GM18867 (cell line): ENCODE results near the gene MAP3K14.

Experiments used
- ATAC-seq: cut with Tn5 transposase; IDR thresholded peaks from one replicate; pipeline ENCODE4 v1.9.1; 2021; ENCODE audit warnings: mild to moderate bottlenecking, moderate library complexity; ENCODE audit not compliant: unreplicated experiment

Gene MAP3K14

DNA sequence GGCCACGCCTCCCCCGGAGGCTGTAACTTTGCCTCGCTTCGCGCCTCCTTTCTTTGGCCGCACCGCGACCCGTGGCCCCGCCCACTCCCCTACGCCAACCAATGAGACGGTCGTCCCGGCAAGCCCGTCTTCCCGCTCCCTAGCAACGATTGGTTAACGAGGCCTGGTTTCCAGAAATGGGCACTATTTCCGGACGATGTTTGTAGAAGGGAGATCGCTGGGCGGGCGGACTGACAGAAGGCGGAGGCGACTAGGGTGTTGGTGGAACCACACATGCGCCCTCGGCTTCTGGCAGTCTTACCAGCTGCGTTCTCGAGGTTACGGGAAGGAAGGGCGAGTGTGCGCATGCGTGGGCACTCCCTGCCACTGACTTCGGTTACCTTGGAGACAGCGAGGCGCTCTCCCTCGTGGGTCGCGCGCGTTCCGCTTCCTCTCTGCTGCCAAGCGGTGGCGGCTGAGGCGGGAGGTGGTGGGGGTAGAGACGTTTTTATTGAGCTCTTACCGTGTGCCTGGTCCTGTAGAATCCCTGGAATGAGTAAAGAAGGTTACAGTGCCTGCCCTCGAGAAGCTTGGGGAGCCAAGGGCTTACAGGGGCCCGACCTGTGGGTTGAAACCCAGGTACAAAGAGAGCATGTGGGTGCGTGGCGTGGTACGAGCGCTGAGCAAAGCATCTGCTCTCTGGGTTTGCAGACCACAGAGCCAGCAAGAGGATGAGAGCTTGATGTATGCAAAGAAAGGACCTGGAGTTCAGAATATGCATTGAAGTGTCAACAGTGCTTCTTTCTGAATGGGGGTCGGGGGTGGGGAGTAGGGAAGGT is 500 bp upstream of the MAP3K14 start:
- peak; percentile 68 for ATAC-seq

DNA sequence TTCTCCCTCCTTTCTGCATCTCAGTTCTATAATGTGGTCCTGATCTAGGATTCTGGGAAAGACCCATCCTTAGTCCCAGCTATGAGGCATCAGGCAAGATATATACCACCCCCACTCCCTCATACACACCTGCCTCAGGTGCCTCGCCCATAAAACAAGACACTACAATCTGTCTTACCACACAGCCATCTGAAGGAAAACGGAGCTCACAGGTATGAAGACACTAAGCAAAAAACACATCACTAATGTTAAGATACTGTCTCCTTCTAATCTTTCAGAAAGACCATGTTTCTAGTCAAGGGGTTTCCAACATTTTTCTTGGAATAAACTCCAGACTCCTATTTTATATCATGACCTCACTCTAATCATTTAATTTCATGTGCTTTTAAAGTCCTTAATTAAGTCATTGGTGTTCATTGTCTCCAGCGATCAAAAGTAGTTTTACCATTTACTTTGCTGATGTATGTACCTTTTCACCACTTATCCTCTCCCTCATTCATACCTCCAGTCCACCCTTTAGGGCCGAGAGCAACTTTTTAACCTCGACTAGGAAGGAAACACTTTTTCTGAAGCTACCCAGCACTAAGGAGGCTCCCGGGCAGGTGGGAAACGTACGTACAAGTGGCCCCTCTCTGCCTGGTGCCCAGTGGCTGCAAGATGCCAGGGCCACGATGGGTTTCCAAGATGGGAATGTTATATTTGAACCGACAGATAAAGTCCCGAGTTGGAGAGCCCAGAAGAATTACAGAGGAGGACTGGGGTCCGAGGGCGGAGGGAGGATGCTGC is 979 bp downstream of the MAP3K14 start:
- no peak for ATAC-seq

DNA sequence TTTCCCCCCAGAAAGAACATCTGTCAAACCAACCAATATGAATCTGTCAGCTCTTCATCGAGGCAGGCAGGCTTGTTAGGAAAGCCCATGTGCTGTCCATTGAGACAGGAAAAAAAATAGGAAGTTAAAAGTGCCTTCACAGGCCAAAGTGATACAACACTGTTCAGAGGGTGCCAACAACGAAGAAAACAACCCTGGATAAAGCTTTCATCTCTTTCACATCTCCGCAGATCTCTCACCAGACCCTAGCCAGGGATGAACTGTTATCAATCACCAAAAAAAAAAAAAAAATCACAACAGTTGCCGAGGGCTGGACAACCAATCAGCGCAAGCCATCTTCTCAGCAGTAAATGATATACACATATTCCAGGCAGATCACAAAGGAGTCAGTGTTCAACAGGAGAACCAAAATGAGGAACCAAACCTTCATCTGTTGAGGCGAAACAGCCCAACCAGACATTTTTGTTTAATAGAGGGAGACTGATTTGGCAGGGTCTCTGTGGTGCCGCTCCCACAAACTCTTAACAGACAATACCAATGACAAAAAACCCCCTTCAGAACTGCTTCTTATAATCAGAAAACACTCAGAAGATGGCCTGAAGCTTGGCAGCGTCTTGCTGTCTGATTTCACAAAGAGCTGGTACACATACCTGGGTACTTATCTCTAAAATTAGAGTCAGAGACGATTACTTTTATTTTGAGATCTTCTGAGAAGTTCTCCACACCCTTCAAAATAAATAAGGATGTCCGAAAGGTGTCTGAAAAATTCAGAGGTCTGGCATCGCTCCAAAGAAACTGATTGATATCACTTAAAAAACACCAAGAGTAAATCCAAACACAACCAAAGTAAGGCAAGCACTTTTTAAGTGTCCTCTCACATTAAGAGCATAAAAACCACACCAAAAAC is 1.8 kb downstream of the MAP3K14 start:
- no peak for ATAC-seq

GRCh38 chr17:45313996-45314740 is 2.7 kb downstream of the MAP3K14 start:
- no peak for ATAC-seq

GRCh38 chr17:45313421-45313771 is 3.4 kb downstream of the MAP3K14 start:
- ATAC-seq: no peak

DNA sequence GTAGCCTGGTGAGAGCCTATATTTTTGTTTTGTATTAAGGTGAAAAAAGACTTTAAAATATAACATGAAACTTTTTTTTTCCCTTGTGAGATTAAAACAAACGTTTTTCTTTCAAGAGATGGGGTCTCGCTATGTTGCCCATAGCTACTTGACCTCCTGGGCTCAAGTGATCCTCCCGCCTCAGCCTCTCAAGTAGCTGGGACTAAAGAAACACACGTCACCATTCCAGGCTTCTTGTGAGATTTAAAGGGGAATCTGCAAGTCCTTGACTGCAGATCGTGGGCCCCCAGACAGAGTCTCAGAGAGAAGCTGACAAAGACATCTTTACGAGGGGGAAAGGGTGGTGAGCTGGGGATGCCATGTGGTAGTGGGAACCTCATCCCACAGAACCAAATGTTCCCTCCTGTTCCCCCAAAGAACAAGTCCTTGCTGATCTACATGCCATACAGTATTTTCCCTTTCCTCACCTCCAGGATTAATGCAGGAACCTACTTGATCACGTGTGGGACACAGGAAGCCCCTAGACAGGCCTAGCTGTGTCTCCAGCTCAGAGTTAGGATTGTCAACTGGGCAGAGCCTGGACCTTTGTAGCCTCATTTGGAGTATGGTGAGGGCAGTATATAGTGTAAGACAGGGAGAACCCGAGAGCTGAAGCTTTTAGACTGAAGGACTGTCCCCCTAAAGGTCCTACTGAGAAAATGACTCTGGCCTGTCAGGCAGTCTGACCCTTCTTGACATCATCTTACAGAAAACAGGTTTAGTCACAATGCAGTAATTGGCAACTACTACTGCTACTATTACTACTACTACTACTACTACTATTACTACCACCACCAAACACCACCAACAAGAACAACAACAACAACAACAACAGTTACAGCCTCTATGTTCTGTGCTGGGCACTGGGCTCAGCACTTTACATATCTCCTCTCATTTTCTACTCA is 4.1 kb downstream of the MAP3K14 start:
- no peak for ATAC-seq

DNA sequence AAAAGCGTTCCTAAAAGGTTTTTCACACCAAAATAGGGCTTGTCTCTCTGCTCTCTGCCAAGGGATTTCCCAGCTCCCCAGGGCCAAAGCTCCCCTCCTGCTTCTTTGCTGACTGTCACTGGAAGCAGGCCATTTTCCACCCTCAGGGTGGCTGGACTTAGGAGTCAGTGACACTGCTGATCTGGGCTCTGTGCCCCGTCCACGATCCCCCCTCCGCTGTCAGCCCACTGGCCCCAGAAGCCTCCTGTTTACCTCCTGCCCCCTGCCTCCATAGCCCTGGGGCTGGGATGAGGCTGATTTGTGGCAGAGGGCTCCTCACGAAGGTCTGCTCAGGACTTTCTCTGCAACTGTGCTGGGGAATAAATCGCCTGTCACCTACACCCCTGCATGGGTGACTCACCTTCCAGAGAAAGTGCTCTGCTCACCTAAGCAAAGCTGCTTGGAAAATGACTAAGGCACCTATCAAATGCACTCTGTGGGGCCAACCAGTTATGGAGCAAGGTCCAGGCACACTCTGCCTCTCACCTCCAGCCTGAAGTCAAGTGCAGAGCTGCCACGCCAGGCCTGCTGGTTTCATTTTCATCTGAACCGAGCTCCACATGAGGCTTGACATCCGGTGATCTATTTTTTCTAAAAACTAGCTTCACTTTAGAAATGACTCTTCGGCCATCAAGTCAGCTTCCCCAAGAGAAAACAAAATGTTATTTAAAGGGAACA is 4.9 kb downstream of the MAP3K14 start:
- ATAC-seq: no peak

DNA sequence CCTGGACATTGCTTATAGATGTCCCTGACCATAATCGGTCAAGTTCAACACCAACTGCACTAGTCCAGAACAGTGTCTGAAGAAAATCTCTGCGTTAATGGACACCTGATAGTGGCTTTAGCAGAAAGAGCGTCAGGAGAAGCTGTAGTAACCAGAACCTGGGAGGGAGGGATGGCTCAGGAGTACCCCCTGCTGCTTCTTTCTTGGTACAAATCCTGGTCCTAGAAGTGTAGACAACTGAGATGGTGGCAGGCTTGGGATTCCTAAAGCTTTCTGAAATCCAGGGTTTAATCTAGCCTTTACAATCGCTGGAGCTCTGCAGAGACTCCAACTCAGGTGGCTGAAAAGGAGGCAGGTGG is 5.4 kb downstream of the MAP3K14 start:
- no peak for ATAC-seq

DNA sequence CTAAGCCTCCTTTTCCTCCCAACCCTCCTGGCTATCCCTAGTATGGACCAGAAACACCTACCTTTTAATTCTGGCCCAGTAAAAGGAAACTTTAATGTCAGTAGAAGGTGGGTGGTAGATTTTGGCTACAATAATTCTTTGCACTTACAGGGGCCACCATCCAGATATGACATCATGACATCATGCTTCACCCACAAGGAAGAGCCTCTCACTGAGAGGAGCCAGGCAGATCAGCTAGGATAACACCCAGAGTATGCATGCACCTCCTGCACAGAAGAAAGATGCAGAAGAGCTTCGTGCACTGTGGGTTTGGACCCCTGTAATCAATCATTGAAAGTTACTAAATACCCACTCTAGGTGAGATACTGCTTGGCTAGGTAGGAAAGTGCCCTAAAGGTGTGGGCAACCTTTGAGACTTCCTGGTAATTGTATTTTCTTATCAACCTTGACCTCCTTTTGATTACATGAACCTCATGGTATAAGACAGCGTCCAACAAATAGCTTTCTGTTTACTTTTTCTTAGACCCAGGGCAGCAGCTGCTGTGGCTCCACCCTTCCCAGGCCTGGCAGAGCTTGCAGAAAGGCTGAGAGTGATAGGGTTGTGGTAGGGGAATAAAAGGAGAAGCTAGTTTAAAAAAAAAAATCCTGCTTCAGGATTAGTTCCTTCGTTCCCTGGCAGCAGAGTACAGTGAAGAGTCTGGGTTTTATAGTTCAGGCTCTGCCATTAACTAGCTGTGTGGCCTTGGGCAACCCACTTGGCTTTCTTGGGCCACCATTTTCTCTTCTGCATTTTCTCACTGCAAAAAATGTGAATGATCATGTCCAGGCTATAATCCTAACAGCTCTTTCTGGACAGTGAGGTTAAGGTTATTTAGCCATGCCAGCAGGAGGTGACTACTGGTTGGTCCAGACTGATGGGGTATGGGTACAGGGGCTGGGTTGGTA is 6.2 kb downstream of the MAP3K14 start:
- no peak for ATAC-seq

GRCh38 chr17:45309400-45309799 is 7.4 kb downstream of the MAP3K14 start:
- no peak for ATAC-seq

DNA sequence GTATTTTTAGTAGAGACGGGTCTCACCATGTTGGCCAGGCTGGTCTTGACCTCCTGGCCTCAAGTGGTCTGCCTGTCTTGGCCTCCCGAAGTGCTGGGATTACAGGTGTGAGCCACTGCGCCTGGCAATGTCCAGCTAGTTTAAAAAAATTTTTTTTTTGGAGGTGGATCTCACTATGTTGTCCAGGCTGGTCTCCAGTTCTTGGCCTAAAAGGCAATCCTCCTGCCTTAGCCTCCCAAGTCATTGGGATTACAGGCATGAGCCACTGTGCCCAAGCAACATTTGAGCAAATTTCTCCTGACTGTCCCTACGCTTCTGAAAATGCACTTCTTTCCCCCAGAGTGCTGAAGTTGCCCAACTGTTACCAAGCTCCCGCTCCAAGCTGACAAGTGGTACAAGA is 8.0 kb downstream of the MAP3K14 start:
- no peak for ATAC-seq

DNA sequence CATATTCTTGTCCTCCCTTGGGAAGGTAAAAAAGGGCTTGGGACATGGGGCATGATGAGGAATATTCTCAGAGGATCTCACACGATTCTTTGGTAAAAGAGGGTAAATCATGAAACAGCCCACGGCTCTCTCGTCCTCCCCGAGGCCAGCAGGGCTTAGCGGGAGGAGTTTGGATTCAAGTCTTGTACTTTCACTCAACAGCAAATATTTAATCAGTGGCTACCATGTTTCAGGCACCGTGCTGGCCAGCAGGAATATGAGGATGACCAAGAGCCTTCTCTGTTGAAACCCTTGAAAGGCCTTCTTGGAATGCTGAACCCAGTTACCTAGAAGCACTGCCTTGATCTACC is 8.8 kb downstream of the MAP3K14 start:
- ATAC-seq: no peak

DNA sequence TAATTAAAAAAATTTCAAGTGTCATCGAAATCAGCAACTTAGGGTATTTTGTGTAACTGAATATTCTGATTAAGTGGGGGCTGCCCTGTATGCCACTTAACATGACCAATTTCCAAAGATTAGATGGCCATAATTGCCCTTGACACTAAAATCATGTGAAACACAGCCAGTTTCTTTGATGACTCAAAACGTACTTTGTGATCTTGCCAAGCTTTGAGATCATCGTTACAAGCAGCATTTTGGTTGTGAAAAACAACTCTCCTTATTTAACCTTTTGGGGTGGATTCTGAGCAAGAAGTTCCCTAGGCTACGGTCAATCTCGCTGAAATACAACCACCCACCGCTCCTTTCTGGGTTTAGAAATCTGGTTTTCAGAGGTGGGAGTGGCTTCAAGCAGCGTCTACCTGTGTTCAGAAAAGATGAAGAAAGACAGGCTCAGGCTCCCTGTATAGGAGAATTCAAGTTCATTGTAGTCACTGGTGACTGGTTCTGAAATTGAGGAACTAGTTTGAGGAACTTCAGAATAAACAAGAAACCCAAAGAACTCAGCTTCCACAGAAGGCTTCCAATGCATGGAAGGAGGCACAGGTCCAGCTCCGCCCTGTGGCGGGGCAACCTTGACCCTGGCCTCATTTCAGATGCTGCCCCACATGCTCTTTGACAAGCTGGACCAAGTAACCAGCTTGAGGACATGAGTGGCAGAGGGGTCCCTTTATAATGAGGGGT is 9.4 kb downstream of the MAP3K14 start:
- ATAC-seq: no peak

- ATAC-seq: no peak
These were observed 10.2 kb downstream of the MAP3K14 start for GRCh38 chr17:45306623-45307022.

DNA sequence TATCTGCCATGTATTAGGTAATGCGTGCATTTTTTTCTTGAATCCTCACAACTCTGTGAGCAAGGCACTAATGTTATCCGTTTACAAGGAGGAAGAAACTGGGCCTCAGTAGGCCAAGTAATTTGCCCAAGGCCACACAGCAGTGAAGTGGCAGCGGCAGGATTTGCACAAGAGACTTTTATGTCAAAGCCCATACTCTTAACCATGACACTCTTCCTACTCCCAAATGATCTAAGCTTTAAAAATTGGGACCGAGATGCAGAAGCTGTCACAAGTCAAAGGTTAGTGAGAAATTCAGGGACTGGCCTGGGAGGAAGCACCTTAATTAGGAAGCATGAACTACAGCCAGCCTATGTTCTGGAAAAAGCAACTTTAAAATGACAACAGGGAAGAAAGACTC is 10.7 kb downstream of the MAP3K14 start:
- no peak for ATAC-seq

- ATAC-seq: no peak
These were observed 11.2 kb downstream of the MAP3K14 start for GRCh38 chr17:45305530-45306087.

DNA sequence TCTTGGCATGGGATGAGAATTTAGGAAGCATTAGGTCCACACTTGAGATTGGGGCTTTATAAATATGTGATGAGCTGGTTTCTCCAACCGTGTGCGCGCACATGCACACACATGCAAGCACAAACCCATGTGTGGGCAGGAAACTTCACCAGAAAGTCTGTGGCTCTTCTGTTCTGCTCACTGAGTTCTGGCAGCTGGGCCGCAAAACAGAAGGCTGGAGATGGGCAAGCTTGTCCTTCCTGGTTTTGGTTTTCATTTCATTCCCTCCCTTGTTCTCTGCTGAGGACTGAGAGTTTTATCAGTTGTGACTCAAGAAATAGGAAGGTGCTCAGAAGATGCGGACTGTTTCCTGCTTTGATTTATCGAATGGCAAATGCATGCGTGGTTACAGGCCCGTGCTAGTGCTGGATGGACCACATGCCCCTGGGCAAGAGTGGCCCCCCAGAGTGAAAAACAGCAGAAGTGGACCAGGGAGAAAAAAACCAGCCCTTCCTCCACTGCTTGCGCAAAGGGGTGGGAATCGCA is 14.1 kb downstream of the MAP3K14 start:
- ATAC-seq: peak; percentile 58
